Cardiac muscle cell (in vitro differentiated cells and primary cell): ENCODE data around the gene SLC43A3. TPM values are rescaled to one million over a fixed set of nuclear protein-coding genes. Genes with fewer than 3 reads are reported as not detected.

Experiments
- DNase-seq, 2 donors: peaks; one replicate each; pipeline versions ENCODE4 v3.0.0 to v3.0.0-alpha.2; 2010 to 2017; ENCODE audit warnings: low read depth in 1 of 2, low spot score in 1 of 2
- H3K27ac ChIP-seq: fragments of 200-600 bp; sonication (generic); 2 replicates; pipeline ENCODE4 v1.5.1; 2016
- H3K27me3 ChIP-seq: fragments of 200-600 bp; sonication (generic); 2 replicates; pipeline ENCODE4 v1.6.0; 2016; ENCODE audit warnings: control low read depth
- H3K36me3 ChIP-seq: fragments of 200-600 bp; sonication (generic); 2 replicates; pipeline ENCODE4 v1.5.1; 2016; ENCODE audit warnings: control low read depth
- H3K4me1 ChIP-seq: fragments of 200-600 bp; sonication (generic); 2 replicates; pipeline ENCODE4 v1.8.1; 2017; ENCODE audit warnings: low read depth, mild to moderate bottlenecking, mixed run types
- H3K4me3 ChIP-seq: fragments of 200-600 bp; sonication (generic); 2 replicates; pipeline ENCODE4 v1.5.1; 2016; ENCODE audit warnings: mild to moderate bottlenecking
- H3K9me3 ChIP-seq: fragments of 200-600 bp; sonication (generic); 2 replicates; pipeline ENCODE4 v1.5.1; 2017; ENCODE audit warnings: low read depth, mild to moderate bottlenecking, control low read depth
- CTCF ChIP-seq: IDR thresholded peaks from 2 replicates; pipeline ENCODE4 v1.5.1; 2012; ENCODE audit warnings: low read depth, mild to moderate bottlenecking, low read length
- polyA plus RNA-seq: library from polyadenylated mRNA; unstranded; fragments of >200 nt; fragmentation: Nextera tagmentation; extraction: Ambion mirVana; gene quantifications from 2 replicates; pipeline ENCODE4 v1.2.1, GENCODE V29; 2016
- total RNA-seq: library from RNA; depleted of rRNA; stranded (reverse); fragments of >200 nt; gene quantifications from 2 replicates; pipeline ENCODE4 v1.2.3, GENCODE V29; 2016

Gene SLC43A3
- total and polyA plus RNA-seq, 2 experiments from 2014 or later = 1.7 to 6.8 TPM

GRCh38 chr11:57379732-57380131, 47.2 kb downstream of the SLC43A3 start:
- Histone ChIP-seq H3K27me3 (no peaks in the 10 kb centered on the region), H3K27ac (no peak overlapping the region)

GRCh38 chr11:57378186-57378585, 48.7 kb downstream of the SLC43A3 start:
- no peak for DNase-seq
- TF ChIP-seq CTCF = no peak
- Histone ChIP-seq H3K36me3 (no peaks in the 10 kb centered on the region), H3K27ac (no peak overlapping the region), H3K9me3 (no peaks in the 10 kb centered on the region), H3K27me3 (no peaks in the 10 kb centered on the region), H3K4me3 (no peak overlapping the region), H3K4me1 (no peaks in the 10 kb centered on the region)

More at GRCh38 chr11:57379732-57380131, 47.2 kb downstream of the SLC43A3 start:
- DNase-seq = peak; percentile 40 to 71
- TF ChIP-seq CTCF = no peak
- no peaks in the 10 kb centered on the region for H3K4me1 ChIP-seq
- H3K9me3 ChIP-seq = no peaks in the 10 kb centered on the region
- no peaks in the 10 kb centered on the region for H3K36me3 ChIP-seq
- no peak overlapping the region for H3K4me3 ChIP-seq

- no peak for TF ChIP-seq CTCF
- Histone ChIP-seq H3K4me1 (no peaks in the 10 kb centered on the region), H3K27me3 (no peaks in the 10 kb centered on the region), H3K36me3 (no peaks in the 10 kb centered on the region), H3K9me3 (no peaks in the 10 kb centered on the region), H3K4me3 (no peak overlapping the region), H3K27ac (no peak overlapping the region)
- DNase-seq = no peak
These were observed 49.8 kb downstream of the SLC43A3 start for GRCh38 chr11:57377107-57377506.

- no peak overlapping the region for H3K27ac ChIP-seq
- TF ChIP-seq CTCF = no peak
- no peaks in the 10 kb centered on the region for H3K27me3 ChIP-seq
- no peaks in the 10 kb centered on the region for H3K4me1 ChIP-seq
- H3K4me3 ChIP-seq = no peak overlapping the region
- no peaks in the 10 kb centered on the region for H3K36me3 ChIP-seq
- no peaks in the 10 kb centered on the region for H3K9me3 ChIP-seq
- DNase-seq = no peak
These were observed 50.5 kb downstream of the SLC43A3 start for GRCh38 chr11:57376095-57377090.

- Histone ChIP-seq H3K4me3 (no peak overlapping the region), H3K27ac (no peak overlapping the region), H3K36me3 (no peaks in the 10 kb centered on the region), H3K27me3 (no peaks in the 10 kb centered on the region), H3K9me3 (no peaks in the 10 kb centered on the region), H3K4me1 (no peaks in the 10 kb centered on the region)
- TF ChIP-seq CTCF = no peak
- no peak for DNase-seq
These were observed 51.4 kb downstream of the SLC43A3 start for GRCh38 chr11:57375490-57375889.
